T-helper 1 cell treated with Interleukin-12 subunit alpha and Interleukin-12 subunit beta and Interleukin-4 antibody, amounts not matched to agents 30 μg/mL and 1 μg/mL, for 36 hours (primary cell): ENCODE measurements around the gene CPEB3.
"Not testable (repeated sequence)": the region's sequence is repeated elsewhere in the genome, so short reads cannot be mapped to it uniquely, and the experiment has no call there.

Source experiments
- H3K27ac Mint-ChIP-seq: one replicate; pipeline ENCODE4 v1.8.0; 2021; ENCODE audit warnings: mild to moderate bottlenecking, mixed read lengths
- H3K27me3 Mint-ChIP-seq: one replicate; pipeline ENCODE4 v1.8.0; 2021; ENCODE audit warnings: low read depth, mixed read lengths
- H3K36me3 Mint-ChIP-seq: one replicate; pipeline ENCODE4 v1.8.0; 2021; ENCODE audit warnings: low read depth, mixed read lengths
- H3K4me1 Mint-ChIP-seq: one replicate; pipeline ENCODE4 v1.8.0; 2021; ENCODE audit warnings: low read depth, mixed read lengths
- H3K4me3 Mint-ChIP-seq: one replicate; pipeline ENCODE4 v1.8.0; 2021; ENCODE audit warnings: mild to moderate bottlenecking, moderate library complexity, mixed read lengths
- H3K9me3 Mint-ChIP-seq: one replicate; pipeline ENCODE4 v1.8.0; 2021; ENCODE audit warnings: mixed read lengths

The CPEB3 gene

GRCh38 chr10:92124020-92124419 lies 166.9 kb downstream of the CPEB3 start:
- H3K27me3 Mint-ChIP-seq, result no peaks in the 10 kb centered on the region
- H3K4me1 Mint-ChIP-seq, result no peaks in the 10 kb centered on the region
- H3K4me3 Mint-ChIP-seq, result no peak overlapping the region
- H3K9me3 Mint-ChIP-seq, result no peaks in the 10 kb centered on the region
- peaks cover 2% of the 10 kb centered on the region for H3K36me3 Mint-ChIP-seq
- H3K27ac Mint-ChIP-seq, result no peak overlapping the region

GRCh38 chr10:92122941-92123450 lies 167.9 kb downstream of the CPEB3 start:
- no peaks in the 10 kb centered on the region for H3K4me1 Mint-ChIP-seq
- no peak overlapping the region for H3K4me3 Mint-ChIP-seq
- no peak overlapping the region for H3K27ac Mint-ChIP-seq

GRCh38 chr10:92121686-92122492 lies 169.0 kb downstream of the CPEB3 start:
- H3K27me3 Mint-ChIP-seq, result no peaks in the 10 kb centered on the region
- no peaks in the 10 kb centered on the region for H3K9me3 Mint-ChIP-seq
- no peak overlapping the region for H3K27ac Mint-ChIP-seq
- H3K36me3 Mint-ChIP-seq, result no peaks in the 10 kb centered on the region
- H3K4me1 Mint-ChIP-seq, result no peaks in the 10 kb centered on the region
- H3K4me3 Mint-ChIP-seq, result no peak overlapping the region

More at GRCh38 chr10:92122941-92123450, 167.9 kb downstream of the CPEB3 start:
- no peaks in the 10 kb centered on the region for H3K9me3 Mint-ChIP-seq
- no peaks in the 10 kb centered on the region for H3K27me3 Mint-ChIP-seq
- H3K36me3 Mint-ChIP-seq, result no peaks in the 10 kb centered on the region

GRCh38 chr10:92119340-92119739 lies 171.5 kb downstream of the CPEB3 start:
- Mint-ChIP-seq H3K4me3 (no peak overlapping the region), H3K4me1 (no peaks in the 10 kb centered on the region), H3K36me3 (no peaks in the 10 kb centered on the region), H3K27me3 (no peaks in the 10 kb centered on the region), H3K27ac (no peak overlapping the region), H3K9me3 (no peaks in the 10 kb centered on the region)

GRCh38 chr10:92114917-92115316 lies 176.0 kb downstream of the CPEB3 start:
- H3K36me3 Mint-ChIP-seq, H3K27ac Mint-ChIP-seq, H3K4me1 Mint-ChIP-seq, H3K4me3 Mint-ChIP-seq, H3K9me3 Mint-ChIP-seq, H3K27me3 Mint-ChIP-seq: not testable (repeated sequence)

GRCh38 chr10:92113911-92114600 lies 176.8 kb downstream of the CPEB3 start:
- Mint-ChIP-seq H3K4me1 (peaks cover 2% of the 10 kb centered on the region), H3K36me3 (peaks cover 1% of the 10 kb centered on the region), H3K4me3 (no peak overlapping the region), H3K27me3 (no peaks in the 10 kb centered on the region), H3K27ac (no peak overlapping the region), H3K9me3 (no peaks in the 10 kb centered on the region)

GRCh38 chr10:92112462-92112861 lies 178.4 kb downstream of the CPEB3 start:
- H3K27ac Mint-ChIP-seq, result no peak overlapping the region
- no peaks in the 10 kb centered on the region for H3K9me3 Mint-ChIP-seq
- peaks cover 1% of the 10 kb centered on the region for H3K36me3 Mint-ChIP-seq
- H3K4me1 Mint-ChIP-seq, result peaks cover 2% of the 10 kb centered on the region
- no peaks in the 10 kb centered on the region for H3K27me3 Mint-ChIP-seq
- no peak overlapping the region for H3K4me3 Mint-ChIP-seq

- Mint-ChIP-seq H3K36me3 (peaks cover 1% of the 10 kb centered on the region), H3K27me3 (no peaks in the 10 kb centered on the region), H3K9me3 (no peaks in the 10 kb centered on the region), H3K4me1 (peaks cover 2% of the 10 kb centered on the region), H3K27ac (no peak overlapping the region), H3K4me3 (no peak overlapping the region)
Observed at GRCh38 chr10:92111336-92111939, 179.4 kb downstream of the CPEB3 start.

GRCh38 chr10:92110039-92110794 lies 180.7 kb downstream of the CPEB3 start:
- Mint-ChIP-seq H3K36me3 (peaks cover 1% of the 10 kb centered on the region), H3K4me1 (peaks cover 2% of the 10 kb centered on the region), H3K4me3 (no peak overlapping the region), H3K27me3 (no peaks in the 10 kb centered on the region), H3K27ac (no peak overlapping the region), H3K9me3 (no peaks in the 10 kb centered on the region)

- H3K36me3 Mint-ChIP-seq, result no peaks in the 10 kb centered on the region
- no peaks in the 10 kb centered on the region for H3K9me3 Mint-ChIP-seq
- no peaks in the 10 kb centered on the region for H3K27me3 Mint-ChIP-seq
- no peak overlapping the region for H3K27ac Mint-ChIP-seq
- peaks cover 2% of the 10 kb centered on the region for H3K4me1 Mint-ChIP-seq
- H3K4me3 Mint-ChIP-seq, result no peak overlapping the region
Observed at GRCh38 chr10:92108747-92109146, 182.1 kb downstream of the CPEB3 start.

GRCh38 chr10:92108120-92108519 lies 182.8 kb downstream of the CPEB3 start:
- Mint-ChIP-seq H3K36me3 (no peaks in the 10 kb centered on the region), H3K4me3 (no peak overlapping the region), H3K27ac (no peak overlapping the region), H3K4me1 (peaks cover 2% of the 10 kb centered on the region), H3K9me3 (no peaks in the 10 kb centered on the region), H3K27me3 (no peaks in the 10 kb centered on the region)

GRCh38 chr10:92103376-92104090 lies 187.3 kb downstream of the CPEB3 start:
- Mint-ChIP-seq H3K36me3 (no peaks in the 10 kb centered on the region), H3K27ac (no peak overlapping the region), H3K9me3 (no peaks in the 10 kb centered on the region), H3K4me3 (no peak overlapping the region), H3K4me1 (peaks cover 19% of the 10 kb centered on the region), H3K27me3 (no peaks in the 10 kb centered on the region)

GRCh38 chr10:92102601-92103213 lies 188.2 kb downstream of the CPEB3 start:
- Mint-ChIP-seq H3K27me3 (no peaks in the 10 kb centered on the region), H3K4me1 (peaks cover 19% of the 10 kb centered on the region), H3K4me3 (no peak overlapping the region), H3K9me3 (no peaks in the 10 kb centered on the region), H3K36me3 (no peaks in the 10 kb centered on the region), H3K27ac (no peak overlapping the region)
